Prostate gland (tissue), 2 donors: ENCODE data around the gene CIROP. TPM values are rescaled to one million over a fixed set of nuclear protein-coding genes. Genes with fewer than 3 reads are reported as not detected.

Experiments
- DNase-seq: peaks from one replicate; pipeline ENCODE4 v3.0.0-alpha.2; 2019; ENCODE audit warnings: low spot score
- H3K27ac ChIP-seq, 2 donors: fragments of 200-600 bp; sonication (generic); 2 replicates each; pipeline ENCODE4 v1.5.1; 2017 to 2019
- H3K27me3 ChIP-seq: fragments of 200-600 bp; sonication (generic); replicated peaks from 2 replicates; pipeline ENCODE4 v1.5.1; 2019; ENCODE audit not compliant: insufficient read depth
- H3K36me3 ChIP-seq, 2 donors: fragments of 200-600 bp; sonication (generic); 1 replicate in 1 of 2; 2 replicates in 1 of 2; pipeline versions ENCODE4 v1.5.1 to v1.8.1; 2017 to 2019
- H3K4me1 ChIP-seq: fragments of 200-600 bp; sonication (generic); replicated peaks from 2 replicates; pipeline ENCODE4 v1.5.1; 2019
- H3K4me3 ChIP-seq, 2 donors: fragments of 200-600 bp; sonication (generic); 2 replicates each; pipeline ENCODE4 v1.5.1; 2017 to 2019
- H3K9me3 ChIP-seq: fragments of 200-600 bp; sonication (generic); 2 replicates; pipeline ENCODE4 v1.5.1; 2017
- CTCF ChIP-seq, 4 experiments: fragments of 200-600 bp in 2 of 4; fragments of 450-650 bp in 2 of 4; sonication (generic) in 2 of 4; IDR thresholded peaks; 1 replicate in 3 of 4; 2 replicates in 1 of 4; pipeline ENCODE4 v1.5.1; 2016 to 2019; ENCODE audit warnings: antibody characterized with exemption in 4 of 4, mild to moderate bottlenecking in 2 of 4, moderate library complexity in 2 of 4
- POLR2A ChIP-seq: fragments of 450-650 bp; IDR thresholded peaks from one replicate; pipeline ENCODE4 v1.6.1; 2016; ENCODE audit warnings: antibody characterized with exemption, mild to moderate bottlenecking
- POLR2AphosphoS5 ChIP-seq: sonication (generic); formaldehyde crosslinking; IDR thresholded peaks from one replicate; pipeline ENCODE4 v1.6.1; 2017; ENCODE audit warnings: antibody characterized with exemption
- WGBS: methylation state at CpG from one replicate; pipeline ENCODE4 v1.1.5; 2018; 5-methylcytosine and 5-hydroxymethylcytosine counted together
- intact Hi-C: fragments of 100-400 bp; cut with DNase I; formaldehyde crosslinking; loops from one replicate; pipeline ENCODE4 v1.14.2; 2022
- total RNA-seq, 2 donors: library from RNA; depleted of rRNA; stranded (reverse); fragments of >200 nt; gene quantifications; one replicate each; pipeline ENCODE4 v1.1.0, GENCODE V29; 2016

The CIROP gene
- total RNA-seq, 2 donors from 2014 or later, result not detected

- TF ChIP-seq CTCF (IDR thresholded peaks at IDR 0.05) (no peak), POLR2A (no peak), POLR2AphosphoS5 (peak; percentile 4)
- Histone ChIP-seq H3K4me1 (peaks cover 3% of the 10 kb centered on the region), H3K9me3 (no peaks in the 10 kb centered on the region), H3K4me3 (no peak overlapping the region), H3K27me3 (no peaks in the 10 kb centered on the region), H3K27ac (peak overlapping the region; percentile 24 to 26), H3K36me3 (peaks cover 0 to 4% of the 10 kb centered on the region in 2 donors)
- no peak for DNase-seq
- intact Hi-C loops, result loop anchor here (10.0 kb wide), 1 partner anchor 179 kb away; the partner anchor contains the start of genes BCL2L2 and PPP1R3E
- 37% methylated on average over 9 of the region's 9 CpGs for WGBS
Observed at GRCh38 chr14:23125933-23126524, 21.2 kb upstream of the CIROP start.

- intact Hi-C loops, result loop anchor here (10.0 kb wide), 1 partner anchor 180 kb away; the partner anchor contains the start of genes BCL2L2 and PPP1R3E
- Histone ChIP-seq H3K9me3 (no peaks in the 10 kb centered on the region), H3K4me1 (peaks cover 3% of the 10 kb centered on the region), H3K27ac (peak overlapping the region in 1 of 2 donors; percentile 26), H3K27me3 (no peaks in the 10 kb centered on the region), H3K4me3 (no peak overlapping the region), H3K36me3 (peaks cover 0 to 4% of the 10 kb centered on the region in 2 donors)
- 59% methylated on average over 3 of the region's 3 CpGs for WGBS
- TF ChIP-seq POLR2A (no peak), CTCF (IDR thresholded peaks at IDR 0.05) (no peak), POLR2AphosphoS5 (no peak)
- DNase-seq, result no peak
Observed at GRCh38 chr14:23125011-23125410, 20.2 kb upstream of the CIROP start.

GRCh38 chr14:23124337-23124954 lies 19.7 kb upstream of the CIROP start:
- H3K4me1 ChIP-seq, result no peaks in the 10 kb centered on the region
- WGBS, result 90% methylated on average over 13 of the region's 13 CpGs
- H3K9me3 ChIP-seq, result no peaks in the 10 kb centered on the region
- no peaks in the 10 kb centered on the region for H3K27me3 ChIP-seq
- peaks cover 0 to 4% of the 10 kb centered on the region in 2 donors for H3K36me3 ChIP-seq
- intact Hi-C loops, result loop anchor here (10.0 kb wide), 1 partner anchor 180 kb away; the partner anchor contains the start of genes BCL2L2 and PPP1R3E
- DNase-seq, result no peak
- TF ChIP-seq POLR2AphosphoS5, result no peak
- TF ChIP-seq POLR2A, result no peak
- no peak for TF ChIP-seq CTCF (IDR thresholded peaks at IDR 0.05)
- peak overlapping the region; percentile 26 to 59 for H3K27ac ChIP-seq
- H3K4me3 ChIP-seq, result no peak overlapping the region

DNA sequence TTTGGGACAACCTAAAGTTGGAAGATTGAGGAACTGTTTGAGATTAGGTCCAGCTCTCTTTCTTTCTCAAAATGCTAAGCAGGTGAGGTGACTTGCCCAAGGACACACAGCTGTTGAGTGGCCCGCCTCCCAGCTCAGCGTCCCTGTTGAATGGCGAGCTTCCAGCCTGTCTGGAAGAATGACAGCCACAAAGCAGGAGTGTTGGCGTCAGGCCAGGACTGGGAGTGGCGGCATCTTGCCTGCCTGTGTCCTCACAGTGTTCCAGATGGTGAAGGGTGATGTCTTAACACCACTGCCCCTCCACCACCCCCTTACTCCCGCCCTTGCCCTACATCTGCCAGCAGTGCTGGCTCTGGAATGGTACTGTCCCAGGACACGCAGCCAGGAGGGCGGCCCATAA lies 18.6 kb upstream of the CIROP start:
- no peaks in the 10 kb centered on the region for H3K9me3 ChIP-seq
- no peaks in the 10 kb centered on the region for H3K4me1 ChIP-seq
- H3K27me3 ChIP-seq, result peaks cover 2% of the 10 kb centered on the region
- H3K4me3 ChIP-seq, result no peak overlapping the region
- intact Hi-C loops, result loop anchor here (2.0 to 10.0 kb wide), 2 partner anchors 31 to 181 kb away; partner anchors contain the start of genes BCL2L2 and PPP1R3E
- DNase-seq, result peak; percentile 75
- no peak for TF ChIP-seq CTCF (IDR thresholded peaks at IDR 0.05)
- TF ChIP-seq POLR2A, result no peak
- no peak for TF ChIP-seq POLR2AphosphoS5
- peaks cover 0 to 4% of the 10 kb centered on the region in 2 donors for H3K36me3 ChIP-seq
- H3K27ac ChIP-seq, result peak overlapping the region; percentile 26 to 59
- WGBS, result 25% methylated on average over 8 of the region's 8 CpGs
